ENCODE results near the gene TMC1.

- TF ChIP-seq NFIC (IDR thresholded peaks at IDR 0.05) (no peak), EGR1 (IDR thresholded peaks at IDR 0.05) (no peak), EP300 (IDR thresholded peaks at IDR 0.05; ENCODE audit: borderline replicate concordance) (no peak), CREB1 (IDR thresholded peaks at IDR 0.05; ENCODE audit: low read depth) (no peak)
Observed at GRCh38 chr9:72509635-72510034, 11.8 kb upstream of the TMC1 start.

Data from Ishikawa (cell line).